CD4-positive, alpha-beta T cell (primary cell): Measurements from ENCODE around the gene AUTS2. TPM values are rescaled to one million over a fixed set of nuclear protein-coding genes. Genes with fewer than 3 reads are reported as not detected.

ENCODE experiments used
- ATAC-seq: fragments of 200-7000 bp; cut with Tn5 transposase; one replicate; pipeline ENCODE4 v1.10.0; 2022; ENCODE audit warnings: mild to moderate bottlenecking; ENCODE audit not compliant: poor library complexity
- CTCF ChIA-PET: fragments of 350-600 bp; sonication (Branson Sonifier 250); formaldehyde crosslinking; loops from one replicate; lab custom pipeline; 2021; ENCODE audit warnings: antibody characterized with exemption, inconsistent platforms; lab: Charles Lee
- POLR2A ChIA-PET: fragments of 350-600 bp; sonication (Branson Sonifier 250); formaldehyde crosslinking; loops from one replicate; lab custom pipeline; 2021; ENCODE audit warnings: antibody characterized with exemption, inconsistent platforms; lab: Charles Lee
- DNase-seq, 14 experiments: peaks; one replicate each; pipeline ENCODE4 v3.0.0-alpha.2; 2013 to 2020; ENCODE audit warnings: mixed read lengths in 2 of 14
- H3K27ac ChIP-seq, 2 donors: one replicate each; pipeline versions ENCODE4 v1.5.1 to v1.7.0; 2013; ENCODE audit warnings: low read length in 2 of 2, low read depth in 1 of 2, mild to moderate bottlenecking in 1 of 2
- H3K27me3 ChIP-seq, 2 experiments: 1 replicate in 1 of 2; 2 replicates in 1 of 2; pipeline versions ENCODE4 v1.6.1 to v1.7.0; 2013; ENCODE audit warnings: low read length in 2 of 2, control low read depth in 1 of 2, mild to moderate bottlenecking in 1 of 2, moderate library complexity in 1 of 2; ENCODE audit not compliant: insufficient read depth in 2 of 2, control insufficient read depth in 1 of 2
- H3K36me3 ChIP-seq: one replicate; pipeline ENCODE4 v1.6.1; 2013; ENCODE audit warnings: low read length, control low read depth; ENCODE audit not compliant: insufficient read depth
- H3K4me1 ChIP-seq: one replicate; pipeline ENCODE4 v1.6.1; 2013; ENCODE audit warnings: low read length, control low read depth; ENCODE audit not compliant: insufficient read depth
- H3K4me3 ChIP-seq: one replicate; pipeline ENCODE4 v1.5.1; 2013; ENCODE audit warnings: mild to moderate bottlenecking, low read length, moderate library complexity
- H3K9me3 ChIP-seq, 2 experiments: 1 replicate in 1 of 2; 2 replicates in 1 of 2; pipeline versions ENCODE4 v1.6.1 to v1.7.0; 2013; ENCODE audit warnings: low read length in 2 of 2, mild to moderate bottlenecking in 2 of 2, control low read depth in 1 of 2, moderate library complexity in 1 of 2; ENCODE audit not compliant: control insufficient read depth in 1 of 2, insufficient read depth in 1 of 2
- H3K27ac Mint-ChIP-seq: one replicate; pipeline ENCODE4 v1.8.0; 2020; ENCODE audit warnings: mixed read lengths
- H3K27me3 Mint-ChIP-seq: one replicate; pipeline ENCODE4 v1.8.0; 2021; ENCODE audit warnings: mixed read lengths
- H3K36me3 Mint-ChIP-seq: one replicate; pipeline ENCODE4 v1.8.0; 2021; ENCODE audit warnings: low read depth, mixed read lengths
- H3K4me1 Mint-ChIP-seq: one replicate; pipeline ENCODE4 v1.8.0; 2021; ENCODE audit warnings: low read depth, mixed read lengths
- H3K4me3 Mint-ChIP-seq: one replicate; pipeline ENCODE4 v1.8.0; 2020; ENCODE audit warnings: mild to moderate bottlenecking, mixed read lengths
- H3K9me3 Mint-ChIP-seq: one replicate; pipeline ENCODE4 v1.8.0; 2020; ENCODE audit warnings: mixed read lengths
- CTCF ChIP-seq: fragments of 200-600 bp; IDR thresholded peaks from one replicate; pipeline ENCODE4 v1.8.0; 2022; ENCODE audit warnings: antibody characterized with exemption, mild to moderate bottlenecking
- intact Hi-C, 2 experiments: fragments of 100-400 bp; cut with DNase I in 1 of 2; cut with micrococcal nuclease in 1 of 2; formaldehyde crosslinking; loops; one replicate each; pipeline versions ENCODE4 v1.15.1 to v1.9.0; 2023 to 2025; cut with DNase I, micrococcal nuclease
- total RNA-seq, 174 experiments: library from RNA in 2 of 174; stranded (reverse) in 2 of 174; gene quantifications; one replicate each; pipeline ENCODE4 v1.2.3 and lab custom pipeline; 2021 to 2026

The AUTS2 gene
- total RNA-seq, 2 experiments from 2014 or later, result 43.6 to 47.6 TPM

- Mint-ChIP-seq H3K27me3 (no peaks in the 10 kb centered on the region), H3K36me3 (no peaks in the 10 kb centered on the region), H3K27ac (no peak overlapping the region), H3K4me1 (no peaks in the 10 kb centered on the region), H3K4me3 (no peak overlapping the region), H3K9me3 (no peaks in the 10 kb centered on the region)
- Histone ChIP-seq H3K27me3 (no peaks in the 10 kb centered on the region), H3K4me3 (no peak overlapping the region), H3K36me3 (no peaks in the 10 kb centered on the region), H3K9me3 (no peaks in the 10 kb centered on the region), H3K27ac (no peak overlapping the region), H3K4me1 (no peaks in the 10 kb centered on the region)
- intact Hi-C loops, result no loop called here
- ATAC-seq (no peak), DNase-seq (no peak)
- CTCF ChIA-PET, result no interaction called here
- TF ChIP-seq CTCF, result no peak
- POLR2A ChIA-PET, result interaction anchor here (0.6 kb wide), 1 partner anchor 1078 kb away, joined by 3 read pairs; no protein-coding TSS in a partner anchor
Measured at GRCh38 chr7:70392256-70392876, 794.1 kb downstream of the AUTS2 start.

- no peak overlapping the region for H3K27ac Mint-ChIP-seq
Measured at GRCh38 chr7:70392877-70393435, 794.7 kb downstream of the AUTS2 start.

GRCh38 chr7:70393956-70394355 is 795.7 kb downstream of the AUTS2 start:
- Histone ChIP-seq H3K36me3 (no peaks in the 10 kb centered on the region), H3K9me3 (no peaks in the 10 kb centered on the region), H3K4me3 (no peak overlapping the region), H3K27me3 (no peaks in the 10 kb centered on the region), H3K27ac (no peak overlapping the region), H3K4me1 (no peaks in the 10 kb centered on the region)
- CTCF ChIA-PET, result no interaction called here
- no peak for ATAC-seq
- no peak for DNase-seq
- H3K9me3 Mint-ChIP-seq, result no peaks in the 10 kb centered on the region
- no peaks in the 10 kb centered on the region for H3K36me3 Mint-ChIP-seq
- H3K27me3 Mint-ChIP-seq, result no peaks in the 10 kb centered on the region
- intact Hi-C loops, result no loop called here
- H3K4me3 Mint-ChIP-seq, result no peak overlapping the region
- POLR2A ChIA-PET, result no interaction called here
- TF ChIP-seq CTCF, result no peak
- no peak overlapping the region for H3K27ac Mint-ChIP-seq
- H3K4me1 Mint-ChIP-seq, result no peaks in the 10 kb centered on the region

More at GRCh38 chr7:70392877-70393435, 794.7 kb downstream of the AUTS2 start:
- ChIA-PET CTCF (no interaction called here), POLR2A (no interaction called here)
- ATAC-seq, result no peak
- DNase-seq, result no peak
- no peaks in the 10 kb centered on the region for H3K36me3 Mint-ChIP-seq
- H3K27ac ChIP-seq, result no peak overlapping the region
- no peaks in the 10 kb centered on the region for H3K4me1 Mint-ChIP-seq
- no peaks in the 10 kb centered on the region for H3K9me3 ChIP-seq
- H3K27me3 ChIP-seq, result no peaks in the 10 kb centered on the region
- H3K9me3 Mint-ChIP-seq, result no peaks in the 10 kb centered on the region
- intact Hi-C loops, result no loop called here
- H3K4me1 ChIP-seq, result no peaks in the 10 kb centered on the region
- H3K4me3 Mint-ChIP-seq, result no peak overlapping the region
- TF ChIP-seq CTCF, result no peak
- no peaks in the 10 kb centered on the region for H3K36me3 ChIP-seq
- H3K27me3 Mint-ChIP-seq, result no peaks in the 10 kb centered on the region
- H3K4me3 ChIP-seq, result no peak overlapping the region
